Natural killer cell (primary cell): ENCODE measurements around the gene CFAP20. TPM values are rescaled to one million over a fixed set of nuclear protein-coding genes. Genes with fewer than 3 reads are reported as not detected.

ENCODE experiments used
- ATAC-seq, 3 donors: fragments of 150-1000 bp in 2 of 3; fragments of 200-7000 bp in 1 of 3; cut with Tn5 transposase; 1 replicate in 1 of 3; 2 replicates in 2 of 3; pipeline ENCODE4 v1.10.0; 2021; ENCODE audit warnings: mild to moderate bottlenecking in 2 of 3, moderate library complexity in 2 of 3
- DNase-seq, 2 donors: peaks; one replicate each; pipeline versions ENCODE4 v3.0.0 to v3.0.0-alpha.2; 2013 to 2021; ENCODE audit warnings: mixed read lengths in 1 of 2
- H3K27ac ChIP-seq: one replicate; pipeline ENCODE4 v1.5.1; 2013; ENCODE audit warnings: mild to moderate bottlenecking, low read length
- H3K27me3 ChIP-seq: one replicate; pipeline ENCODE4 v1.6.1; 2013; ENCODE audit warnings: low read length; ENCODE audit not compliant: control insufficient read depth, insufficient read depth
- H3K36me3 ChIP-seq: one replicate; pipeline ENCODE4 v1.6.1; 2013; ENCODE audit warnings: low read length; ENCODE audit not compliant: control insufficient read depth, insufficient read depth
- H3K4me1 ChIP-seq: one replicate; pipeline ENCODE4 v1.6.1; 2013; ENCODE audit warnings: low read length; ENCODE audit not compliant: control insufficient read depth, insufficient read depth
- H3K4me3 ChIP-seq: one replicate; pipeline ENCODE4 v1.5.1; 2013; ENCODE audit warnings: low read length
- H3K9me3 ChIP-seq: one replicate; pipeline ENCODE4 v1.6.1; 2013; ENCODE audit warnings: low read length; ENCODE audit not compliant: control insufficient read depth, insufficient read depth
- H3K27ac Mint-ChIP-seq, 2 donors: one replicate each; pipeline ENCODE4 v1.8.0; 2022; ENCODE audit warnings: mild to moderate bottlenecking in 2 of 2, mixed read lengths in 2 of 2, moderate library complexity in 1 of 2
- H3K27me3 Mint-ChIP-seq, 2 donors: one replicate each; pipeline ENCODE4 v1.8.0; 2022; ENCODE audit warnings: low read depth in 2 of 2, mixed read lengths in 2 of 2
- H3K36me3 Mint-ChIP-seq: one replicate; pipeline ENCODE4 v1.8.0; 2022; ENCODE audit warnings: mixed read lengths
- H3K4me1 Mint-ChIP-seq, 2 donors: one replicate each; pipeline ENCODE4 v1.8.0; 2022; ENCODE audit warnings: mixed read lengths in 2 of 2
- H3K4me3 Mint-ChIP-seq: one replicate; pipeline ENCODE4 v1.8.0; 2022; ENCODE audit warnings: mild to moderate bottlenecking, moderate library complexity, mixed read lengths
- H3K9me3 Mint-ChIP-seq, 2 donors: one replicate each; pipeline ENCODE4 v1.8.0; 2022; ENCODE audit warnings: mixed read lengths in 2 of 2
- CTCF ChIP-seq: fragments of 200-600 bp; IDR thresholded peaks from one replicate; pipeline ENCODE4 v1.8.0; 2022; ENCODE audit warnings: antibody characterized with exemption
- WGBS: methylation state at CpG from one replicate; pipeline ENCODE4 v1.1.7; 2013; ENCODE audit warnings: missing lambda C conversion rate; ENCODE audit not compliant: insufficient coverage; 5-methylcytosine and 5-hydroxymethylcytosine counted together
- intact Hi-C: fragments of 100-400 bp; cut with micrococcal nuclease; formaldehyde crosslinking; loops from one replicate; pipeline ENCODE4 v1.14.2; 2022
- total RNA-seq, 4 donors: library from RNA; stranded (reverse); fragments of 120-200 nt in 1 of 4; gene quantifications; one replicate each; pipeline versions ENCODE4 v1.2.3 to v1.2.4, GENCODE V29; 2013 to 2022

The CFAP20 gene
- total RNA-seq, 3 donors from 2014 or later (not counting 1 experiment from before 2014, with no cell fraction given) = 57.9 to 137 (median 64.7) TPM

GRCh38 chr16:58107709-58108108 is 21.5 kb downstream of the CFAP20 start:
- 91% methylated on average over 2 of the region's 2 CpGs for WGBS

GRCh38 chr16:58107228-58107627 is 22.0 kb downstream of the CFAP20 start:
- H3K4me1 Mint-ChIP-seq = peaks cover 0 to 5% of the 10 kb centered on the region in 2 donors
- WGBS = no CpG with 5 or more reads among the region's 2 CpGs
- intact Hi-C loops = no loop called here
- Histone ChIP-seq H3K4me3 (no peak overlapping the region), H3K9me3 (no peaks in the 10 kb centered on the region), H3K27ac (no peak overlapping the region), H3K36me3 (no peaks in the 10 kb centered on the region), H3K4me1 (no peaks in the 10 kb centered on the region), H3K27me3 (no peaks in the 10 kb centered on the region)
- H3K9me3 Mint-ChIP-seq = no peaks in the 10 kb centered on the region
- no peak for TF ChIP-seq CTCF
- H3K4me3 Mint-ChIP-seq = no peak overlapping the region
- no peaks in the 10 kb centered on the region for H3K36me3 Mint-ChIP-seq
- no peak for DNase-seq
- no peak for ATAC-seq
- H3K27ac Mint-ChIP-seq = no peak overlapping the region
- no peaks in the 10 kb centered on the region for H3K27me3 Mint-ChIP-seq

More at GRCh38 chr16:58107709-58108108, 21.5 kb downstream of the CFAP20 start:
- Histone ChIP-seq H3K4me3 (no peak overlapping the region), H3K36me3 (no peaks in the 10 kb centered on the region), H3K27ac (no peak overlapping the region), H3K27me3 (no peaks in the 10 kb centered on the region), H3K9me3 (no peaks in the 10 kb centered on the region), H3K4me1 (no peaks in the 10 kb centered on the region)
- no peak for TF ChIP-seq CTCF
- H3K9me3 Mint-ChIP-seq = no peaks in the 10 kb centered on the region
- DNase-seq = no peak
- no peak overlapping the region for H3K27ac Mint-ChIP-seq
- H3K27me3 Mint-ChIP-seq = no peaks in the 10 kb centered on the region
- H3K4me3 Mint-ChIP-seq = no peak overlapping the region
- H3K36me3 Mint-ChIP-seq = peaks cover 1% of the 10 kb centered on the region
- H3K4me1 Mint-ChIP-seq = peaks cover 0 to 5% of the 10 kb centered on the region in 2 donors
- intact Hi-C loops = no loop called here
- ATAC-seq = no peak

GRCh38 chr16:58105631-58106030 is 23.6 kb downstream of the CFAP20 start:
- Mint-ChIP-seq H3K4me1 (peaks cover 0 to 5% of the 10 kb centered on the region in 2 donors), H3K27me3 (no peaks in the 10 kb centered on the region), H3K4me3 (no peak overlapping the region), H3K9me3 (no peaks in the 10 kb centered on the region), H3K36me3 (no peaks in the 10 kb centered on the region), H3K27ac (no peak overlapping the region)
- H3K27me3 ChIP-seq = no peaks in the 10 kb centered on the region
- intact Hi-C loops = no loop called here
- no peaks in the 10 kb centered on the region for H3K9me3 ChIP-seq
- no peak overlapping the region for H3K4me3 ChIP-seq
- H3K4me1 ChIP-seq = no peaks in the 10 kb centered on the region
- DNase-seq = no peak
- TF ChIP-seq CTCF = no peak
- no peak for ATAC-seq
- no peaks in the 10 kb centered on the region for H3K36me3 ChIP-seq
- H3K27ac ChIP-seq = no peak overlapping the region
- WGBS = 7% methylated on average over 1 of the region's 1 CpG

GRCh38 chr16:58102665-58103392 is 26.4 kb downstream of the CFAP20 start:
- no peak for TF ChIP-seq CTCF
- H3K9me3 Mint-ChIP-seq = no peaks in the 10 kb centered on the region
- no peaks in the 10 kb centered on the region for H3K9me3 ChIP-seq
- H3K27ac Mint-ChIP-seq = no peak overlapping the region
- H3K27ac ChIP-seq = no peak overlapping the region
- H3K4me1 Mint-ChIP-seq = peaks cover 0 to 5% of the 10 kb centered on the region in 2 donors
- H3K27me3 ChIP-seq = no peaks in the 10 kb centered on the region
- no peak overlapping the region for H3K4me3 Mint-ChIP-seq
- no peak overlapping the region for H3K4me3 ChIP-seq
- H3K36me3 ChIP-seq = no peaks in the 10 kb centered on the region
- intact Hi-C loops = no loop called here
- DNase-seq (no peak), ATAC-seq (no peak)
- H3K4me1 ChIP-seq = no peaks in the 10 kb centered on the region
- no peaks in the 10 kb centered on the region for H3K36me3 Mint-ChIP-seq
- WGBS = 90% methylated on average over 15 of the region's 15 CpGs
- H3K27me3 Mint-ChIP-seq = no peaks in the 10 kb centered on the region
